ENCODE results near the gene KCNH1.
"Not testable (repeated sequence)": the region's sequence is repeated elsewhere in the genome, so short reads cannot be mapped to it uniquely, and the experiment has no call there.

Gene KCNH1

DNA sequence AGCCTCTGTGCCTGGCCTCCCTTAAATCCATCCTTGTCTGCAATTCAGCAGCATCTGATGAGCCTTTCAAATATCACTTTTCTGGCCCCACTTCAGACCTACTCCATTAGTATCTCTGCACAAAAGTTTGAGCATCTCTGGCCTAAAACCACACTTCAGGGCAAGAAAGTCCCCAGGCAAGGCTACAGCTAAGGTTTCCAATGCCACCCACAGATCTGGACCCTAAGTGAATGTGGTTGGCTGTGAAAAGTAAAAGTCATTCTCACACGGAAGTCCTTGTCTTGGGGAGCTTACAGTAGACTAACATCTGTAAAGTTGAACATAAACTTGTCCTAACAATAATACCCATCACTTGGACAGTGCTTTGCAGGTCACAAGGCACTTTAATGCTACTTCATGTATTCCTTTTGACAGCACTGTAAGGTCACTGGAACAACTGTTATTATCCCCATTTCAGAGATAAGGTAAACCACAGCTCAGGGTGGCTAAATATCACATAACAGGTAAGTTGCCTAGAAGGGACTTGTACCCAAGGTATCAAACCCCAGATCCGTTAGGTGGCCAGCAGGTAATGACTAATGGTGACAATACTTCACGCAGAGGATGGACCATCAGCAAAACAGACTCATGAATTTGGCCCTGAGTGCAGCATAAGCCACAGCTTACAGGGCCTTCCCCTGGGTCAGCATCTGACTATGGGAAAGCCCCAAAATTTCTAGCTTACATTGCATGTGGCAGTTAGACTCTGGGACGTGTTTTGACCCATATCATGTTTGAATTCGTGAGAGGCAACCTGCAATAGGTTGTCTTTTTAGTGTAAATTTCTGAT lies 449.3 kb downstream of the KCNH1 start:
- DNase-seq (ENCODE audit: low read depth): no peak

DNA sequence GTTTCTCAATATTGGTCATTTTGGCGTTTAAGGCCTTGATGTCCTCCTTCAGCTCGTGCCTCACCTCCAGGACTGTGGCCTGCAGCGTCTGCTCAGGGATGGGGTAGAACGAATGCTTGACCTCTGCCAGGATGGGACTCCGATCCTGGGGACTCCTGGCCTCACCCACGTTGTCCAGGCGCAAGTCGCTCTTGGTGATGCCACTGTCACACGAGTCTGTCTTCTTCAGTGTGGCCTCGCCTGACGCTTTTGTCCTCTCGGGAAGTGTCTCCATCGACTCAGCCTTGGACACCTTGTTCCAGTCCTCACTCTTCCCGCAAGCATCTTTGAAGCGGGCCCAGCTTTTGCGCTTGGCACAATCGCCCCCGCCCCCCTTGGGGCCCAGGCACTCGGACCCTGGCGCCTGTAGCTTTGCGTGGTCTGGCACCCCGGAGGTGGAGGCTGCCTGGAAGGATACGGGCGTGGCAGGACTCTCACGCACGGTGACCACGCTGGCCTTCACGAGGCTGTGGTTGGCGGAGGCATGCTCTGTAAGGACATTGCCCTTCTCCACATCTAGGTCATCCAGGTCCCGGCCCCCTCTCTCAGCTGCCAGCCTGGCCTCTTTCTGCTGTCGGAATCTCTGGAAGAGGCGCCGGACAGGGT lies 450.4 kb downstream of the KCNH1 start:
- DNase-seq (ENCODE audit: low read depth): no peak

DNA sequence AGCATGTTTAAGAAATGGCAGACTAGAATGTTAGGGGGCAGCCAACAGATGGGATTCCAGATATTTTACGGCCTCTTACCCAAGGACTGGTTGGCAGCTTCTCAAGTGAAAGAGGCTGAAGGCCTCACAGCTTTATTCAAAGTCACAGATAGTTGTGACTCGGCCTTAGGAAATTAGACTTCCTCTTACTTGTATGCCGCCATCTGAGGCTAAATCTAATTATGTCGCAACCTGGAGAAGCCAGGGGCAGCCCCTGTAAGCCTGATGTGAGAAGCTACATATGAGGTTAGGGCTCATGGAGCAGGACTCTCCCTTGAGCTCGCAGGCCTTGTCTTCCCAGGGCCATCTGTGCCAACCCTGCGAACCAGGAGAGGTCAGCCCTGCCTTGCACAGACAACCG lies 452.8 kb downstream of the KCNH1 start:
- DNase-seq (ENCODE audit: low read depth): no peak

- DNase-seq (ENCODE audit: low read depth): no peak
These were observed 455.6 kb downstream of the KCNH1 start for GRCh38 chr1:210678306-210678705.

- DNase-seq (ENCODE audit: low read depth): no peak
These were observed 456.4 kb downstream of the KCNH1 start for GRCh38 chr1:210677533-210677932.

- DNase-seq (ENCODE audit: low read depth): no peak
These were observed 457.4 kb downstream of the KCNH1 start for GRCh38 chr1:210676539-210676938.

GRCh38 chr1:210674151-210674550 lies 459.8 kb downstream of the KCNH1 start:
- no peak for DNase-seq (ENCODE audit: low read depth)

DNA sequence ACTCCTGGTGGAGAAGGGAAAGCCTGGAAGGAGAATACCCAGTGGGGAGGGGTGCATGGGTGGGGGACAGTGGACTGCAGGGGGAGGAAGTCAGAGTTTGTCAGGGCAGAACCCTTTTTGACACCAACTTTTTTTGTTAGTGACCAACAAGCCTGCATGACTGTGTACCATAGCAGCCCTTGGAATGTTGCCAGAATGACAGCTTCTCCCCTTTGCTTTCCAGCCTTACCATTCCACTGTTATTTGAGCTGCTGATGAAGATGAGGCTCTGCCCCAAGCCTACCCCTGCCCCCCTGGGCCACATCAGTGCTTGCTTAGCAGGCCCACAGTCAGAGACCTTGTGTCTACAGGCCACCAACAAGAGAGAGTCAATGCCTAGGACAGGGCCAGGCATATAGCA lies 464.0 kb downstream of the KCNH1 start:
- no peak for DNase-seq (ENCODE audit: low read depth)

DNA sequence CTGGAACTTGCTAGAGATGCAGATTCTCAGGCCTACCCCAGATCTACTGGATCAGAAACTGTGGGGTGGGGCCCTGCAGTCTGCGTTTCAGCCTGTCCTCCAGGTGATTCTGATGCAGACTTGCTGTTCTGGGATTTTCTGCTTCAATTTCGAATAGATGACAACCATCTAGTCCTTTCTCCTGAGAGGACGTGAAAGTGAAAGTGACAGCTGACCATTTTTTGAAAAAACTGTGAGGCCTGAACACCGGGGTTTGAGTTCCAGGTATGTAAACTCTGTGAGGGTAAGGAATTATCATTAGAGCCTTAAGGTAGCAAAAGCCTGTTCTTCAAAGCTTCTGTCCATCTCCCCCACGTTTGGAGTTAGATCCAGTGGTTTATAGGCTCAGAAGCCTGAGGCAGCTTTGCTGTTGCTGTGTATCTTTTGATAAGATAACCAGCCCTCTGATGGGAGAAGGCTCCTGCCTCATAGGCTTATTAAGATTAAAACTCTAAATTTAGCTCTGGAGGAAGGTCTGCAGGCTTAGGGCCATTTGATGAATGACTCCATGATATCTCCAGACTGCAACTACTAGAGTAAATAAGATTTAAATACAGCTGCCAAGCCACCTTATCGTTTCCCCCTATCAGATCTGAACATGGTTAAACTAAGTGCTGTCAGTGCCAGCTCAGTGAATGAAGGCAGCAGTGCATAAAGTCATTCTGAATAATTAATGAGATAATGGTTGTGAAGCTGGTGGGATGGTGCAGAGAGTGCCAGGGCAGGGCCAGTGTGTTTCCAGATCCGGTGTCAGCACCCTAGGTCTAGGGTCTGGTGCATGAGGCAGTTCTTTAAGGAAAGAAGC lies 470.0 kb downstream of the KCNH1 start:
- no peak for DNase-seq (ENCODE audit: low read depth)

DNA sequence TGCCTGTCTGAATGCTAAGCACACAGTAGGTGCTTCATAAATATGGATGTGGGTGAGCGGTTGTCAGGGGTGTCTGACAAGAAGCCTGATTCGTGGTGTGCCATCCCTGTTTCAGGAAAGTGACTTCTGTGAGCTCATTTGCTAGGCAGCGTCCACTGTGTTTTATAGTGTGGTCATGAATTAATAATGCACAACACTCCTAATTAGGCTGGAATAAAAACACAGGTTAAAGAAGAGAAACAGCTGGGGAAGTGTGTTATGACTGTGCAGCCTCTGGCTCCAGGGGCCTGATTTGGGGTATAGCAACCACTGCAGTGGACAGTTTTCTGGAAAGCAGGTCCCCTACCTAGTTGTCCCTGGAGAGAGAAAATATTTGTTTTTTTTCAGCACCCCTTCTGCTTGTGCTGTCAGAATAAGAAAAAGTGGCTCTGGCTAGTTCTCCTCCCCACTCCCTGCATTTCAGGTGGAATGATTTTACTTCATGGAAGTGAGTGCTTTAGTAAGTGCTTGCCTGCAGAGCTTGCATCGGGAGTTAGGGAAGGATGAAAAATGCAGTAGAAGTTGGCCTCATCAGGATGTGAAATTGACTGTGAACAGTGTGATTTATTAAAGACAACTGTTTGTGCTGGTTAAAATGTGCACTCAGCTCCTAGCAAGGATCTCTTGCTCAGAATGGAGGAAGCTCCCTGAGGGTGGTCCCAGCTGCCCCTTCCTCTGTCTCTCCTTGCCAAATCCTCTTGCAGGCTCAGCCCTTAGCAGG lies 471.5 kb downstream of the KCNH1 start:
- no peak for DNase-seq (ENCODE audit: low read depth)

DNA sequence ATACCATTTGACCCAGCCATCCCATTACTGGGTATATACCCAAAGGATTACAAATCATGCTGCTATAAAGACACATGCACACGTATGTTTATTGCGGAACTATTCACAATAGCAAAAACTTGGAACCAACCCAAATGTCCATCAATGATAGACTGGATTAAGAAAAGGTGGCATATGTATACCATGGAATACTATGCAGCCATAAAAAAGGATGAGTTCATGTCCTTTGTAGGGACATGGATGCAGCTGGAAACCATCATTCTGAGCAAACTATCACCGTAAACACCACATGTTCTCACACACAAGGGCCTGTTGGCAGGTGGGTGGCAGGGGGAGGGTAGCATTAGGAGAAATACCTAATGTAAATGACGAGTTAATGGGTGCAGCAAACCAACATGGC lies 472.4 kb downstream of the KCNH1 start:
- DNase-seq (ENCODE audit: low read depth): not testable (repeated sequence)

DNA sequence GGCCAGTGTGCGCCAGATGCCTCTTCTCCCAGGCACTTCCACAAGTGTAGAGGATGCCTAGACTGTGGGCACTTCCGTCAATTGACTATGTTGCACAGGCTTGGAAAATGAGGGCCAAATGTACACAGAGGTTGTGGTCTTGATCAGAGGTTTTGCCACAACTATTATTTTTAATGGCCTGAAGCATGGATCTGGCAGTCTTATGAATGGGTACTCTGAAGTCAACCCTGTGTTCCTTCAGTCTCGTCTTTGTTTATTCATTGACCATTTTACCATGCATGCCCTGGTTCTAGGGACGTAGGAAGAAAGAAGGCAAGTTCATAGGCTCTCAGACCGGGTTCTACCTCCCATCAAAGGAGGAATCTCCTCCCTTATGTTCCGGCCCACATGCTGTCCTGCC lies 476.1 kb downstream of the KCNH1 start:
- DNase-seq (ENCODE audit: low read depth): no peak

- no peak for DNase-seq (ENCODE audit: low read depth)
These were observed 478.4 kb downstream of the KCNH1 start for GRCh38 chr1:210655511-210655910.

GRCh38 chr1:210654176-210654981 lies 479.6 kb downstream of the KCNH1 start:
- DNase-seq (ENCODE audit: low read depth): no peak

GRCh38 chr1:210653771-210654170 lies 480.2 kb downstream of the KCNH1 start:
- DNase-seq (ENCODE audit: low read depth): no peak

DNA sequence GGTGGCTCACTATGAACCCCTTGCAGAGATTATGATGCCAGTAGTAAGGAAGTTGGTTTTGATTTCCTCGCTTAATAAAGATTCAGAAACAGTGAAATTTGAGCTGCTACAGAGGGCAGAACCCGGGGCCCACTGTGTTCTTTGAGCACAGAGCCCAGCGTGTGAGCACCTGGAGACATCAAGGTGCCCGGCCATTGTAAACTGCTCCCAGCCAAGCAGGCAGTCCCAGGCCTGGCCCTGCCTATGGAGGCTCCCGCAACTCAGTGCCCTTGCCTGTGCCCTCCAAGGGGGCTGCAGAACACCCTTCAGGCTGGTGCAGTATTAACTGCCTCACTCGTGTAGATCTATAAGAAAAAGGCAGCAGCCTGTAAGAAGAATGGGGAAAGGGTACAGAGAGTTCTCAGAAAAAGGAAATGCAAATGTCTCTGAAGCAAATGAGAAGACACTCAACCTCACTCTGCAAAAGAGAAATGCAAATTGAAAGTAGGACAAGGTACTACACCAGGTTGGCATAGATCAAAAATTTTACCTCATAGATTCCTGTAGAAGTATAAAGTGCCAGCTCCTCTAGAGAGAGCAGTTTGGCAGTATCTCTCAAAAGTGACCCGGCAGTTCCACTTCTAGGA lies 481.5 kb downstream of the KCNH1 start:
- no peak for DNase-seq (ENCODE audit: low read depth)

GRCh38 chr1:210650403-210650802 lies 483.5 kb downstream of the KCNH1 start:
- no peak for DNase-seq (ENCODE audit: low read depth)

DNA sequence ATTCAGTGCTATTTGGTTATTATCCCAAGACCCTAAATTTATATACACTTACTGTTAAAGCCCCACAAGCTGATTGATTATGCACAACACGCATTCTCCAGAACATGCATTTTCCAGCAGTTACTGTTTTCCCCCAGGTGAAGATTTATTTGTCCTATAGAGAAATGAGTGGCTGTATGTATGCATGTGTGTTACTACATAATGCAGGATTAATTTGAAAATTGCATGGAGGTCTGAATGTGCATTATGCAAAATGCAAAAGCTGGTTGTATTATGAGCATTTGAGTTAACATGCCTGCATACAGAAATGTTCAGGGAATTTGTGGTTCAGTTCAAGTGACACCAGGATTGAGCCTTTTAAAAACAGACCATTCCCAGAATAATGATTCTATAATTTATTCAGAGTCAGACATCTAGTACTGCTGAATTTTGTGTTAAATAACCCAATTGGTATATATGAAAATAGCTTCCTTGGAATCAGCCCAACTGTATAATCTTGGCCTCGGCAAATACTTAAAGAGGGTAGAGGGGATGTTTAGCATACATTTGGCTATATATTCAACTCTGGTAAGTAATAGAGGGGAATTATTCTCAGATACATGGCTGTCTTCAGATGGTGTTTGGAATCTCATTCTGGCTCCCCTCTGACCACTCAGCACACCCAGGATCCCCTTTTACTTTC lies 485.2 kb downstream of the KCNH1 start:
- no peak for DNase-seq (ENCODE audit: low read depth)

DNA sequence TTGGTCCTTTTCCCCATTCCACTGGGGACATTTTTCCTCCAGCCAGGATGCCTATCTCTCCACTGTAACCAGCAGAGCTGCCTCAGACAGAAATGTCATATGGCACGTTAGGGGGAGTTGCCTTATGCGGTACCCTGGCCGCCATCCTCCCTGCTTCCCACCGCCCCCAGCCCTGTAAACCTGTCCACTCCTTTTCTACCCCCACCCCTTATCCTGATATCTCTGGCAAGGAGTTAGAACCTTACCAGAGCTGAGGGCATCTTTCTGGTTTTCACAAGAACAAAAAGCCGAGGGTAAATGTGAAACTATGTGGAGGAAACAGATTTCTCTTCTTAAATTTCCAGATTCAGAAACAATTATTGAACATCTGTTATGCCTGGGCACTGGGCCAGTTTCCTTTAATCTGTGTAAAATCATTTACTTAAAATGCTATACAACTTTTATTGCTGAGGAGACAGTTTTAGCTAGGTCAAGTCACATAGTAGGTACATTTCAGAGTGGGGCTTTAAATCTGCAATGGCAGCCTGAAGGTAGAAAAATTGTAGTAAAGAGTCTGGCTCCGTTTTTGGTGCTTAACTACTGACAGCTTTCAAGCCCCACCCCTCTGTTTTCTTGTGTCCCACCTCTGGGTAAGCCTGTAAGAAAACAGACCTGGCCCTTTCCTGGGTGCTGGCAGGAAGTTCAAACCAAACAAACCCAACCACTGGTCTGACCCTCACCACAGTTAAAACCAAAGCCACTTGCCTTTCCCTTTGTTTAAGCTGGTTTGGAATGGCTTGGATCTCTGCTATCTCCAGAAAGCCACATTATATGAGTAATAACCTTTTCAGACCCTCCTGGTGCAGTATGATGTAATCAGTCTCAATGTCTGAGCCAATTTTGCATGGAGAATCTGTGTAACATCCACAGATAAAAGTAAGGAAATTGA lies 486.3 kb downstream of the KCNH1 start:
- DNase-seq (ENCODE audit: low read depth): no peak

Data from GM04503 (cell line).